Gastrocnemius medialis (tissue), 4 donors: Measurements from ENCODE around the gene EFNA5. TPM values are rescaled to one million over a fixed set of nuclear protein-coding genes. Genes with fewer than 3 reads are reported as not detected.

Source experiments
- ATAC-seq, 2 donors: fragments of 150-250 bp; one replicate each; pipeline ENCODE4 v1.9.1; 2016
- DNase-seq, 2 donors: peaks; one replicate each; pipeline ENCODE4 v3.0.0-alpha.2; 2019
- H3K27ac ChIP-seq, 4 donors: fragments of 200-600 bp; sonication (generic); 1 replicate in 1 of 4; 2 replicates in 3 of 4; pipeline ENCODE4 v1.5.1; 2016 to 2018; ENCODE audit warnings: mild to moderate bottlenecking in 2 of 4, moderate library complexity in 1 of 4
- H3K27me3 ChIP-seq, 3 donors: fragments of 200-600 bp; sonication (generic) in 2 of 3; 1 replicate in 1 of 3; 2 replicates in 2 of 3; pipeline versions ENCODE4 v1.5.1 to v1.6.0; 2016 to 2019; ENCODE audit warnings: mild to moderate bottlenecking in 1 of 3, moderate library complexity in 1 of 3
- H3K36me3 ChIP-seq, 2 donors: fragments of 200-600 bp; sonication (generic) in 1 of 2; one replicate each; pipeline ENCODE4 v1.5.1; 2017 to 2018
- H3K4me1 ChIP-seq, 2 donors: fragments of 200-600 bp; sonication (generic) in 1 of 2; one replicate each; pipeline ENCODE4 v1.5.1; 2016 to 2017; ENCODE audit warnings: mild to moderate bottlenecking in 2 of 2
- H3K4me3 ChIP-seq, 4 donors: fragments of 200-600 bp; sonication (generic) in 3 of 4; 1 replicate in 1 of 4; 2 replicates in 3 of 4; pipeline ENCODE4 v1.5.1; 2016 to 2019; ENCODE audit warnings: mild to moderate bottlenecking in 2 of 4
- H3K9me3 ChIP-seq, 3 donors: fragments of 200-600 bp; sonication (generic) in 2 of 3; 1 replicate in 1 of 3; 2 replicates in 2 of 3; pipeline ENCODE4 v1.5.1; 2016 to 2019
- CTCF ChIP-seq, 5 experiments: fragments of 450-650 bp in 3 of 5; fragments of 200-600 bp in 2 of 5; sonication (generic) in 2 of 5; IDR thresholded peaks in 4 of 5; conservative IDR thresholded peaks in 1 of 5; 1 replicate in 4 of 5; 2 replicates in 1 of 5; pipeline ENCODE4 v1.5.1; 2016 to 2019; ENCODE audit warnings: antibody characterized with exemption in 5 of 5, mild to moderate bottlenecking in 3 of 5, moderate library complexity in 3 of 5
- POLR2A ChIP-seq, 2 donors: fragments of 450-650 bp; IDR thresholded peaks; one replicate each; pipeline ENCODE4 v1.6.1; 2017; ENCODE audit warnings: antibody characterized with exemption in 2 of 2, mild to moderate bottlenecking in 2 of 2, moderate library complexity in 2 of 2
- in situ Hi-C, 4 donors: fragments of 200-750 bp; cut with MboI; loops; one replicate each; pipeline versions ENCODE4 v1.15.0 to v1.8.0; 2017; ENCODE audit warnings: low sequenced_read_pairs in 4 of 4
- intact Hi-C: fragments of 100-400 bp; cut with DNase I; formaldehyde crosslinking; loops from one replicate; pipeline ENCODE4 v1.15.1; 2023; ENCODE audit warnings: low total_unique reads
- total RNA-seq, 4 donors: library from RNA; depleted of rRNA; stranded (reverse); fragments of >200 nt; gene quantifications; one replicate each; pipeline versions ENCODE4 v1.1.0 to v1.2.3, GENCODE V29; 2016

The EFNA5 gene
- total RNA-seq, 4 donors from 2014 or later, result 0.15 to 0.62 (median 0.20) TPM; not detected in 1

GRCh38 chr5:107699425-107699824, 28.7 kb upstream of the EFNA5 start:
- DNase-seq, result no peak

DNA sequence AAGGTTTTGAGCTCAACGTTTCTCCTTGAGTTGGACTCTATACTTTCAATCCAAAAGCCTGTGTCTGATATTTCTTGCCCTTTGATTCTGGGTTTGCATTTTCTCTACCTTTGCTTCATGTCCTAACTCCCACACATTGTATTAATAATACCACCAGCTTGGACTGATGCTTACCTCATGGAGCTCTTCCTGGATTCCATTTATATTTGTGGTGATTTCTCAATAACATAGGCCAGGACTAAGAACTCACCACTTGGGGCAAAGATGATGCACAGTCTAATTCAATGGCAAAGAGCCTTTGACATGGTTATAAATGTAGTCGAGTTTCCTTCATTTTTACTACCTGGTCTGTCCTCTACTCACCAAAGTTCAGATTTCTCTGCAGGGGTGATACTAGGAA, 27.5 kb upstream of the EFNA5 start:
- no peaks in the 10 kb centered on the region for H3K27me3 ChIP-seq
- intact Hi-C loops, result no loop called here
- in situ Hi-C loops, result no loop called here
- no peak for ATAC-seq
- H3K9me3 ChIP-seq, result no peaks in the 10 kb centered on the region
- no peak for DNase-seq
- TF ChIP-seq POLR2A (IDR thresholded peaks at IDR 0.05) (no peak), CTCF (IDR thresholded peaks at IDR 0.05 in 4 of 5, conservative IDR thresholded peaks at IDR 0.05 in 1 of 5) (no peak)
- no peaks in the 10 kb centered on the region for H3K36me3 ChIP-seq
- H3K4me1 ChIP-seq, result no peaks in the 10 kb centered on the region
- no peak overlapping the region for H3K27ac ChIP-seq
- no peak overlapping the region for H3K4me3 ChIP-seq

More at GRCh38 chr5:107699425-107699824, 28.7 kb upstream of the EFNA5 start:
- no peak for TF ChIP-seq CTCF (IDR thresholded peaks at IDR 0.05 in 4 of 5, conservative IDR thresholded peaks at IDR 0.05 in 1 of 5)
- no peak for TF ChIP-seq POLR2A (IDR thresholded peaks at IDR 0.05)
- Histone ChIP-seq H3K4me3 (no peak overlapping the region), H3K27me3 (no peaks in the 10 kb centered on the region), H3K9me3 (no peaks in the 10 kb centered on the region), H3K27ac (no peak overlapping the region), H3K36me3 (no peaks in the 10 kb centered on the region), H3K4me1 (no peaks in the 10 kb centered on the region)
- intact Hi-C loops, result no loop called here
- no peak for ATAC-seq
- in situ Hi-C loops, result no loop called here

GRCh38 chr5:107696498-107696897, 25.8 kb upstream of the EFNA5 start:
- in situ Hi-C loops, result no loop called here
- H3K9me3 ChIP-seq, result no peaks in the 10 kb centered on the region
- H3K27me3 ChIP-seq, result no peaks in the 10 kb centered on the region
- no peak overlapping the region for H3K4me3 ChIP-seq
- ATAC-seq (no peak), DNase-seq (no peak)
- no peaks in the 10 kb centered on the region for H3K36me3 ChIP-seq
- no peaks in the 10 kb centered on the region for H3K4me1 ChIP-seq
- TF ChIP-seq POLR2A (IDR thresholded peaks at IDR 0.05) (no peak), CTCF (IDR thresholded peaks at IDR 0.05 in 4 of 5, conservative IDR thresholded peaks at IDR 0.05 in 1 of 5) (no peak)
- H3K27ac ChIP-seq, result no peak overlapping the region
- intact Hi-C loops, result no loop called here

DNA sequence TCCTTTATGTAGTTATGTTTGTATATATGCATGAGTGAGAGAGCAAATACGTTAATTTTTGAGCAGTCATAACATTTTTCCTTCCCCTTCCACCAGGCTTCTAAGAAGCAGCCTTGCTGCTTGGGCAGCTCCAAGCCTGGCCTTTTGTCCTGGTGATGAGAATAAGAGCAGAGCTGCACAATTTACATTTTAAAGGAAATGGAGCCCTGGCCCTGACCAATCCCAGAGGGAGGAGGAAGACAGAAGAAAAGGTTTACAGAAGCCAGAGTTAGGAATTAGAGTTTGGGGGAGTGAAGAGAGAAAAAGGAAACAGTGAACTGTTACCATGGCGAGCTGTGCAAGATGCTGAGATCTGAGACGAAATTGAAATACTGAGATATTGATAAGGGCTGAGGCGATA, 25.3 kb upstream of the EFNA5 start:
- in situ Hi-C loops (no loop called here), intact Hi-C loops (no loop called here)
- H3K4me1 ChIP-seq, result no peaks in the 10 kb centered on the region
- ATAC-seq (no peak), DNase-seq (no peak)
- no peak overlapping the region for H3K27ac ChIP-seq
- H3K9me3 ChIP-seq, result no peaks in the 10 kb centered on the region
- H3K27me3 ChIP-seq, result no peaks in the 10 kb centered on the region
- no peak overlapping the region for H3K4me3 ChIP-seq
- no peak for TF ChIP-seq CTCF (IDR thresholded peaks at IDR 0.05 in 4 of 5, conservative IDR thresholded peaks at IDR 0.05 in 1 of 5)
- TF ChIP-seq POLR2A (IDR thresholded peaks at IDR 0.05), result no peak
- no peaks in the 10 kb centered on the region for H3K36me3 ChIP-seq

DNA sequence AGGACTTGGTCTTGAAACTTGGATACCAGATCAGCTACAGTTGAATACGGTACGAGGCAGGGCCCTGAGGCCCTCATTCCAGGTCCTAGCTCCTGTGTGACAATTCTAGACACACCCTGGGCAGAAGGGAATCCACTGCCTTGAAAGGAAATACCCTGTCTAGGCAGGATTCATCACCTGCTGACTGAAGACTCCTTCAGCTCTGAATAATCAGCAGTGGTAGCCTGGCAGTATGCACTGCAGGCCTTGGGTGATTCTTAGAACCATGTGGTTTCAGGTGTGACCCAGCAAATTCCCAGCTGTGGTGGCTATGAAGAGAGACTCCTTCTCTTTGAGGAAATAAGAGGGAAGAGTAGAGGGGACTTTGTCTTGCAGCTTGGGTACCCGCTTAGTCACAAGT, 17.2 kb upstream of the EFNA5 start:
- Histone ChIP-seq H3K36me3 (no peaks in the 10 kb centered on the region), H3K27me3 (no peaks in the 10 kb centered on the region), H3K9me3 (no peaks in the 10 kb centered on the region), H3K4me1 (no peaks in the 10 kb centered on the region), H3K4me3 (no peak overlapping the region), H3K27ac (no peak overlapping the region)
- in situ Hi-C loops (no loop called here), intact Hi-C loops (no loop called here)
- TF ChIP-seq POLR2A (IDR thresholded peaks at IDR 0.05) (no peak), CTCF (IDR thresholded peaks at IDR 0.05 in 4 of 5, conservative IDR thresholded peaks at IDR 0.05 in 1 of 5) (no peak)
- ATAC-seq, result no peak
- no peak for DNase-seq
